IMR-90 (cell line): ENCODE data around the gene FEZ2. TPM values are rescaled to one million over a fixed set of nuclear protein-coding genes. Genes with fewer than 3 reads are reported as not detected.

Experiments used
- ATAC-seq: fragments of 200-7000 bp; cut with Tn5 transposase; 2 replicates; pipeline ENCODE4 v1.9.1; 2020; ENCODE audit warnings: low read depth, mild to moderate bottlenecking, moderate library complexity
- BruUV-seq: library from RNA; stranded (reverse); fragments of 400-500 nt; replicated peaks from 2 replicates; lab custom pipeline; 2021; lab: Mats Ljungman, UMichigan
- CTCF ChIA-PET: fragments of 300-600 bp; formaldehyde crosslinking; extraction: SDS; loops from one replicate; lab custom pipeline; 2021; ENCODE audit warnings: antibody characterized with exemption; lab: Yijun Ruan, JAX
- POLR2A ChIA-PET: fragments of 300-600 bp; sonication (Branson Sonifier 250); formaldehyde crosslinking; loops from one replicate; lab custom pipeline; 2022; ENCODE audit warnings: antibody characterized with exemption; ENCODE audit not compliant: unreplicated experiment; lab: Charles Lee
- DNase-seq: peaks from one replicate; pipeline ENCODE4 v3.0.0; 2013
- H2AFZ ChIP-seq: replicated peaks from 2 replicates; pipeline ENCODE3; 2013; ENCODE audit warnings: low read length, mild to moderate bottlenecking; ENCODE audit not compliant: poor library complexity
- H2AK5ac ChIP-seq: 2 replicates; pipeline ENCODE4 v1.6.1; 2013; ENCODE audit warnings: low read depth, low read length, inconsistent platforms
- H2AK9ac ChIP-seq: replicated peaks from 2 replicates; pipeline ENCODE3; 2013; ENCODE audit warnings: mild to moderate bottlenecking, low read depth, low read length, moderate library complexity; ENCODE audit not compliant: poor library complexity
- H2BK120ac ChIP-seq: 2 replicates; pipeline ENCODE4 v1.6.1; 2013; ENCODE audit warnings: low read depth, low read length, inconsistent platforms
- H2BK15ac ChIP-seq: 3 replicates; pipeline ENCODE4 v1.6.1; 2013; ENCODE audit warnings: low read depth, low read length, inconsistent platforms
- H2BK20ac ChIP-seq: 2 replicates; pipeline ENCODE4 v1.6.1; 2013; ENCODE audit warnings: low read depth, mild to moderate bottlenecking, inconsistent platforms, low read length, moderate library complexity
- H2BK5ac ChIP-seq: 2 replicates; pipeline ENCODE4 v1.6.1; 2013; ENCODE audit warnings: mild to moderate bottlenecking, low read depth, low read length, inconsistent platforms; ENCODE audit not compliant: poor library complexity, severe bottlenecking
- H3K14ac ChIP-seq: replicated peaks from 2 replicates; pipeline ENCODE4 v1.6.1; 2013; ENCODE audit warnings: low read depth, low read length, inconsistent platforms
- H3K18ac ChIP-seq: 2 replicates; pipeline ENCODE4 v1.6.1; 2013; ENCODE audit warnings: low read depth, low read length, control low read depth
- H3K23ac ChIP-seq: 2 replicates; pipeline ENCODE4 v1.6.1; 2013; ENCODE audit warnings: low read depth, low read length, inconsistent platforms
- H3K27ac ChIP-seq: 2 replicates; pipeline ENCODE4 v1.5.1; 2013; ENCODE audit warnings: mild to moderate bottlenecking, control low read depth, low read length; ENCODE audit not compliant: insufficient read depth
- H3K27me3 ChIP-seq: 2 replicates; pipeline ENCODE4 v1.6.1; 2013; ENCODE audit warnings: low read length; ENCODE audit not compliant: control insufficient read depth, insufficient read depth
- H3K36me3 ChIP-seq: 2 replicates; pipeline ENCODE4 v1.6.1; 2013; ENCODE audit warnings: low read length, mixed read lengths; ENCODE audit not compliant: control insufficient read depth, insufficient read depth
- H3K4ac ChIP-seq: 2 replicates; pipeline ENCODE4 v1.6.1; 2013; ENCODE audit warnings: low read depth, low read length, inconsistent platforms
- H3K4me1 ChIP-seq: 2 replicates; pipeline ENCODE4 v1.6.1; 2013; ENCODE audit warnings: low read length, mixed read lengths; ENCODE audit not compliant: control insufficient read depth, insufficient read depth
- H3K4me2 ChIP-seq: 2 replicates; pipeline ENCODE4 v1.6.1; 2013; ENCODE audit warnings: low read depth, mild to moderate bottlenecking, control low read depth, low read length, moderate library complexity
- H3K4me3 ChIP-seq: 2 replicates; pipeline ENCODE4 v1.5.1; 2013; ENCODE audit warnings: low read depth, mild to moderate bottlenecking, control low read depth, low read length, moderate library complexity; ENCODE audit not compliant: insufficient read depth
- H3K56ac ChIP-seq: 2 replicates; pipeline ENCODE4 v1.6.1; 2013; ENCODE audit warnings: low read length, inconsistent platforms; ENCODE audit not compliant: insufficient read depth; ENCODE audit errors: extremely low read depth
- H3K79me1 ChIP-seq, 2 experiments: 2 replicates each; pipeline ENCODE4 v1.6.1; 2013; ENCODE audit warnings: low read length in 2 of 2, inconsistent platforms in 1 of 2, low read depth in 1 of 2
- H3K9ac ChIP-seq: 2 replicates; pipeline ENCODE4 v1.6.1; 2013; ENCODE audit warnings: low read depth, low read length, control low read depth
- H3K9me1 ChIP-seq: 2 replicates; pipeline ENCODE4 v1.6.1; 2013; ENCODE audit warnings: low read length, inconsistent platforms; ENCODE audit not compliant: insufficient read depth
- H3K9me3 ChIP-seq: 2 replicates; pipeline ENCODE4 v1.6.1; 2013; ENCODE audit warnings: low read length; ENCODE audit not compliant: control insufficient read depth, insufficient read depth
- H4K20me1 ChIP-seq: 2 replicates; pipeline ENCODE4 v1.6.1; 2013; ENCODE audit warnings: low read length, inconsistent platforms; ENCODE audit not compliant: insufficient read depth
- H4K5ac ChIP-seq: 2 replicates; pipeline ENCODE4 v1.6.1; 2013; ENCODE audit warnings: mild to moderate bottlenecking, low read depth, low read length, control low read depth
- H4K8ac ChIP-seq, 2 experiments: 2 replicates each; pipeline ENCODE4 v1.6.1; 2013; ENCODE audit warnings: low read depth in 2 of 2, low read length in 2 of 2, control low read depth in 1 of 2, inconsistent platforms in 1 of 2
- H4K91ac ChIP-seq: 2 replicates; pipeline ENCODE4 v1.6.1; 2013; ENCODE audit warnings: low read depth, low read length, inconsistent platforms; ENCODE audit not compliant: insufficient read depth
- MAFK ChIP-seq: IDR thresholded peaks from 2 replicates; pipeline ENCODE4 v1.6.1; 2012; ENCODE audit warnings: low read depth, low read length, improper control_type of control experiment
- WGBS, 2 experiments: methylation state at CpG; one replicate each; pipeline versions ENCODE4 v1.1.5 to v1.1.7; 2013; ENCODE audit warnings: missing lambda C conversion rate in 2 of 2; ENCODE audit not compliant: insufficient read length in 1 of 2; ENCODE audit errors: extremely low coverage in 2 of 2; 5-methylcytosine and 5-hydroxymethylcytosine counted together
- dilution Hi-C: fragments of 300-500 bp; cut with HindIII; formaldehyde crosslinking; loops from one replicate; pipeline ENCODE4 v1.14.3; 2018; ENCODE audit warnings: low sequenced_read_pairs; ENCODE audit not compliant: unreplicated experiment
- in situ Hi-C: fragments of 300-500 bp; cut with MboI; formaldehyde crosslinking; loops from 3 replicates; pipeline ENCODE4 v1.14.3; 2019; ENCODE audit warnings: low sequenced_read_pairs, inconsistent platforms, mixed read lengths
- intact Hi-C: fragments of 100-400 bp; cut with micrococcal nuclease; formaldehyde crosslinking; loops from 2 replicates; pipeline ENCODE4 v1.10.0; 2022
- polyA plus RNA-seq, 3 experiments: library from polyadenylated mRNA; depleted of rRNA; stranded (reverse); fragments of >200 nt; gene quantifications; 2 replicates each; pipeline ENCODE4 v1.2.3, GENCODE V29; 2012; ENCODE audit warnings: low replicate concordance in 1 of 3
- total RNA-seq: library from RNA; depleted of rRNA; stranded (reverse); fragments of >200 nt; gene quantifications from 2 replicates; pipeline ENCODE4 v1.2.3, GENCODE V29; 2012
- TF ChIP-seq, protein P1 (sequence below): fragments of 150-350 bp; IDR thresholded peaks from 2 replicates; pipeline ENCODE4 v1.6.1; 2017; ENCODE audit warnings: mild to moderate bottlenecking, antibody characterized with exemption, low read length, low read depth

FEZ2 gene
- total and polyA plus RNA-seq, 2 of the 4 experiments (the other 2 are of a cell fraction) = 19.4 to 31.6 TPM

- Histone ChIP-seq H2BK20ac (no peak overlapping the region), H3K9me1 (no peaks in the 10 kb centered on the region), H3K36me3 (peaks cover 23% of the 10 kb centered on the region), H3K4me2 (no peak overlapping the region), H3K79me1 (peaks cover 17 to 42% of the 10 kb centered on the region in 2 experiments), H3K4me1 (peaks cover 2% of the 10 kb centered on the region; the same call in 1 of the 2 replicates), H2AFZ (no peak overlapping the region), H2AK5ac (no peak overlapping the region), H2BK5ac (no peak overlapping the region), H4K8ac (no peak overlapping the region), H3K4ac (no peak overlapping the region), H3K27ac (no peak overlapping the region), H2BK15ac (no peak overlapping the region), H4K20me1 (no peaks in the 10 kb centered on the region), H3K9me3 (no peaks in the 10 kb centered on the region), H4K5ac (no peak overlapping the region), H3K4me3 (no peak overlapping the region), H2AK9ac (no peak overlapping the region), H3K23ac (no peak overlapping the region), H2BK120ac (no peak overlapping the region), H4K91ac (no peak overlapping the region), H3K27me3 (no peaks in the 10 kb centered on the region), H3K18ac (no peak overlapping the region), H3K56ac (no peak overlapping the region), H3K14ac (no peak overlapping the region), H3K9ac (no peak overlapping the region)
- TF ChIP-seq, protein P1, sequence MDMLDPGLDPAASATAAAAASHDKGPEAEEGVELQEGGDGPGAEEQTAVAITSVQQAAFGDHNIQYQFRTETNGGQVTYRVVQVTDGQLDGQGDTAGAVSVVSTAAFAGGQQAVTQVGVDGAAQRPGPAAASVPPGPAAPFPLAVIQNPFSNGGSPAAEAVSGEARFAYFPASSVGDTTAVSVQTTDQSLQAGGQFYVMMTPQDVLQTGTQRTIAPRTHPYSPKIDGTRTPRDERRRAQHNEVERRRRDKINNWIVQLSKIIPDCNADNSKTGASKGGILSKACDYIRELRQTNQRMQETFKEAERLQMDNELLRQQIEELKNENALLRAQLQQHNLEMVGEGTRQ = no peak
- TF ChIP-seq MAFK = peak; percentile 71
- in situ Hi-C loops = no loop called here
- ATAC-seq = no peak
- ChIA-PET CTCF (no interaction called here), POLR2A (no interaction called here)
- dilution Hi-C loops = no loop called here
- BruUV-seq = no TSS peak
- no CpG with 5 or more reads among the region's 2 CpGs for WGBS, 2 experiments
- no peak for DNase-seq
- intact Hi-C loops = no loop called here
Observed at GRCh38 chr2:36574560-36574959, 23.4 kb downstream of the FEZ2 start.
